ENCODE results near the gene CYP3A7. TPM values are rescaled to one million over a fixed set of nuclear protein-coding genes. Genes with fewer than 3 reads are reported as not detected.

Gene CYP3A7
- polyA plus RNA-seq, 1 of the 3 experiments (the other 2 are of a cell fraction), result not detected

GRCh38 chr7:99694912-99695304 is 40.1 kb downstream of the CYP3A7 start (continued):
- TF ChIP-seq REST (IDR thresholded peaks at IDR 0.05; ENCODE audit: low read depth, low read length) (no peak), RFX5 (IDR thresholded peaks at IDR 0.05; ENCODE audit: low read length) (no peak), JUND (IDR thresholded peaks at IDR 0.05) (no peak), FOSL2 (IDR thresholded peaks at IDR 0.05; ENCODE audit: borderline replicate concordance, low read depth) (no peak), SMC3 (IDR thresholded peaks at IDR 0.05; ENCODE audit: low read depth, low read length) (no peak)
- TF ChIP-seq, protein P1, sequence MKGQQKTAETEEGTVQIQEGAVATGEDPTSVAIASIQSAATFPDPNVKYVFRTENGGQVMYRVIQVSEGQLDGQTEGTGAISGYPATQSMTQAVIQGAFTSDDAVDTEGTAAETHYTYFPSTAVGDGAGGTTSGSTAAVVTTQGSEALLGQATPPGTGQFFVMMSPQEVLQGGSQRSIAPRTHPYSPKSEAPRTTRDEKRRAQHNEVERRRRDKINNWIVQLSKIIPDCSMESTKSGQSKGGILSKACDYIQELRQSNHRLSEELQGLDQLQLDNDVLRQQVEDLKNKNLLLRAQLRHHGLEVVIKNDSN (IDR thresholded peaks at IDR 0.05; ENCODE audit: borderline replicate concordance, low read depth), result no peak

- no peak overlapping the region for H3K4me3 ChIP-seq (ENCODE audit: low read depth in 2 of 2, low read length in 1 of 2)
- H3K27ac ChIP-seq (ENCODE audit: low read depth in 2 of 2, low read length in 1 of 2), result no peak overlapping the region
- no peaks in the 10 kb centered on the region for H3F3A ChIP-seq (replicated peaks; ENCODE audit: insufficient read depth)
- H3K27me3 ChIP-seq (ENCODE audit: insufficient read depth), result peaks cover 5% of the 10 kb centered on the region
- 22% methylated on average over 5 of the region's 5 CpGs for WGBS (ENCODE audit: low lambda C conversion rate)
- no peak for DNase-seq
- no peaks in the 10 kb centered on the region for H3K9me3 ChIP-seq
- H3K9me2 ChIP-seq, result no peaks in the 10 kb centered on the region
- no peaks in the 10 kb centered on the region for H3K79me2 ChIP-seq (ENCODE audit: insufficient read depth)
- H3K4me2 ChIP-seq, result no peak overlapping the region
- ChIA-PET CTCF (no interaction called here), POLR2A (no interaction called here)
- H4K20me1 ChIP-seq (ENCODE audit: insufficient read depth), result no peaks in the 10 kb centered on the region
- no peak overlapping the region for H2AFZ ChIP-seq (ENCODE audit: low read depth)
- peaks cover 0 to 2% of the 10 kb centered on the region in 2 experiments; a peak in 1 of 4 replicates for H3K4me1 ChIP-seq (ENCODE audit: control insufficient read depth in 1 of 2, insufficient read depth in 2 of 2, low read depth in 1 of 2, low read length in 1 of 2)
- TF ChIP-seq FOXM1 (IDR thresholded peaks at IDR 0.05; ENCODE audit: low read depth) (no peak), RXRA (IDR thresholded peaks at IDR 0.05; ENCODE audit: borderline replicate concordance, low read depth) (no peak), NRF1 (IDR thresholded peaks at IDR 0.05; ENCODE audit: low read depth, low read length) (no peak), SIN3A (IDR thresholded peaks at IDR 0.05; ENCODE audit: borderline replicate concordance, low read depth, low read length) (no peak), MEF2A (IDR thresholded peaks at IDR 0.05; ENCODE audit: borderline replicate concordance, low read depth) (no peak)
- TF ChIP-seq, protein P2, sequence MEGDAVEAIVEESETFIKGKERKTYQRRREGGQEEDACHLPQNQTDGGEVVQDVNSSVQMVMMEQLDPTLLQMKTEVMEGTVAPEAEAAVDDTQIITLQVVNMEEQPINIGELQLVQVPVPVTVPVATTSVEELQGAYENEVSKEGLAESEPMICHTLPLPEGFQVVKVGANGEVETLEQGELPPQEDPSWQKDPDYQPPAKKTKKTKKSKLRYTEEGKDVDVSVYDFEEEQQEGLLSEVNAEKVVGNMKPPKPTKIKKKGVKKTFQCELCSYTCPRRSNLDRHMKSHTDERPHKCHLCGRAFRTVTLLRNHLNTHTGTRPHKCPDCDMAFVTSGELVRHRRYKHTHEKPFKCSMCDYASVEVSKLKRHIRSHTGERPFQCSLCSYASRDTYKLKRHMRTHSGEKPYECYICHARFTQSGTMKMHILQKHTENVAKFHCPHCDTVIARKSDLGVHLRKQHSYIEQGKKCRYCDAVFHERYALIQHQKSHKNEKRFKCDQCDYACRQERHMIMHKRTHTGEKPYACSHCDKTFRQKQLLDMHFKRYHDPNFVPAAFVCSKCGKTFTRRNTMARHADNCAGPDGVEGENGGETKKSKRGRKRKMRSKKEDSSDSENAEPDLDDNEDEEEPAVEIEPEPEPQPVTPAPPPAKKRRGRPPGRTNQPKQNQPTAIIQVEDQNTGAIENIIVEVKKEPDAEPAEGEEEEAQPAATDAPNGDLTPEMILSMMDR (IDR thresholded peaks at IDR 0.05), result no peak
- H3K9ac ChIP-seq, result no peak overlapping the region
- no peaks in the 10 kb centered on the region for H3K36me3 ChIP-seq (replicated peaks in 1 of 2; ENCODE audit: control insufficient read depth in 1 of 2, insufficient read depth in 2 of 2, low read length in 1 of 2)
Observed at GRCh38 chr7:99694201-99694911, 40.6 kb downstream of the CYP3A7 start.

Measured in SK-N-SH (cell line).